GM18520 (cell line): ENCODE data around the gene TRAPPC4.
"Not testable (repeated sequence)": the region's sequence is repeated elsewhere in the genome, so short reads cannot be mapped to it uniquely, and the experiment has no call there.

ENCODE experiments used
- ATAC-seq: cut with Tn5 transposase; IDR thresholded peaks from one replicate; pipeline ENCODE4 v1.9.1; 2021; ENCODE audit not compliant: unreplicated experiment

TRAPPC4 gene

DNA sequence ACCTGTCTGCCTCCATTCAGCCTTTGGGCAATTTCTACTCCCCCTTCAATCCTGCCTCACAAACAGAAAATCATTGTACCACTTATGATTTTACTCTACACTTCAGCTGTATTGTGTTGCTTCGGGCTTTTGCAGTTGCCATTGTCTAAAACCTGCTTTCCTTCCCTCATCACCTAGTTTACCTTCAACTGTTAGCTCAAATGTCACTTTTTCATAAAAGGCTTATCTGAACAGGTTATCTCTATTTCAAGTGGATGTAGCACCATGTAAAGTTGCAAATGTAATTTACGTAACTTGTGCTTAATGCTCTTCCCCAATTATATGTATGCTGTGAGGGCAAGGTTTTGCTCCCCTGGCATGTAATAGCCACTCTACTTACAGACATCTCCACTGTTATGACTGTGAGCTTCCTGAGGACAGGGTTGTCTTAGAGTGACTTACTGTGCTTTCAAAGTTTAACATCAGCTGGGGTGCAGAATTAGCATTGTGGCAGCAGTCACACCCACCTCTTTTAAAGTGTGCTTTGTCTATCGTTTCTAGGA, 5.9 kb upstream of the TRAPPC4 start:
- no peak for ATAC-seq

GRCh38 chr11:119014209-119014924, 4.2 kb upstream of the TRAPPC4 start:
- no peak for ATAC-seq

GRCh38 chr11:119015054-119015611, 3.4 kb upstream of the TRAPPC4 start:
- ATAC-seq, result no peak

- no peak for ATAC-seq
Measured at GRCh38 chr11:119016216-119017009, 2.2 kb upstream of the TRAPPC4 start.

DNA sequence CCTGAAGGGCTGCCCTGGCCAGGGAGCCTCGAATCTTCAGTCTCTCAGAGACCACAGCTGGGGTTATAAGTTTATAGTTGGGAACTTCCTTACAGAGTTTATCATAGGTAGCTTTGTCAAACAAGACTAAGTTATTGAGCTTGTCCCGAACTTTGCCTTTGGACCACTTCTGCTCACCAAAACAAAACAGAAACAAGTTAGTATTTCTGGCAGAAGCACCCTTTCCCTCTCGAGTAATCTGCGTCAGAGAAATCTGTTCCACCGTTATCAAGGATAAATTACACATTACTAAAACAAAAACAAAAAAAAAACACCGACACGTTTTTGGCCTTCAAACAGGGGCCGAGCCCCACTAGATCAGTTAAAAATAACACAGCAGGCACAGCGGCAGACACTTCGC, 1.2 kb upstream of the TRAPPC4 start:
- ATAC-seq, result not testable (repeated sequence)

DNA sequence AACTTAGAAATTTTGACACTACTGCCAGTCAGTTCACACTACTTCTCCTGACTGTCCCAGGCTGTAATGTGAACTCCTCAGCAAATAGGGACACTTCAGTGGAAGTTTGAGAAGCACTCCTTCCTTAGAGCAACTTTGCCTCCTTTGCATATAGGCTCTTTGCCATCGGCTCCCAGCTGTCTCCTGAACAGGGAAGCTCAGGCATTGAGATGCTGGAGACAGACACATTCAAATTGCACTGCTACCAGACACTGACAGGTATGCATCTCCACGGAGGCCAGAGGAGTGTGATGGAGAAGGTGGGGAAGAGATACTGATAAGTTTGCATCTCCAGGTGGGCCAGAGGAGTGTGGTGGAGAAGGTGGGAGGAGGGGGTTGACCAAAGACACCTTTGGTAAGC, 1.4 kb downstream of the TRAPPC4 start:
- no peak for ATAC-seq

DNA sequence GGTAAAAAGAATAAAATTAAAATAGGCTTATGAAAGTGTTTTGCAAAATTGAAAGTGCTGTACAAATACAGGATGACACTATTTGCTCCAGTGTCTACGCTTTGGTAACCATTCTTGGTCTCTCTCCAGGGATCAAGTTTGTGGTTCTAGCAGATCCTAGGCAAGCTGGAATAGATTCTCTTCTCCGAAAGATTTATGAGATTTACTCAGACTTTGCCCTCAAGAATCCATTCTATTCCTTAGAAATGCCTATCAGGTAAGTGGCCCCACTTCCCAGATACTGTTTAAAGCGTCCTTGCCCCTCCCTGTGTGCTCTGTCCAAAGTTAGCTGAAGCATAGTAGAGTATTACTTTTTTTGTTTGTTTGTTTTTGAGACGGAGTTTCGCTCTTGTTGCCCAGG, 3.1 kb downstream of the TRAPPC4 start:
- ATAC-seq, result no peak

DNA sequence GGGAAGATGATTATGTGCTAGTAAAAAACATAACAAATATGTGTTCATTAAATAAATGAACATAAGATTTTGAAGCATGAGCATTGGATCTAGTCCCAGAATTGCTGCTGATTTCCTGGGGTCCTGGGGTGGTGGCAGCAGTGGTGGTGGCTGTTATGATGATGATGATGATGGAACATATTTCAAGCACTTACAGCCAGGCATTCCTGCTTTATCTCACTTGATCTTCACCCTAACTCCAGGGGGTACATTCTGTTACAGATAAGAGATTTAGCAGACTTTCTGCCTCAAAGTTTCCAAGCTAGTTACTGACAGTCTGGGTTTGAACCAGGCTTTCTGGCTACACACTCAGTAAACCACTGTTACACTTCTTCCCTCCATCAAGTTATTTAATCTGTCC, 5.2 kb downstream of the TRAPPC4 start:
- no peak for ATAC-seq

- no peak for ATAC-seq
Measured at GRCh38 chr11:119024430-119025098, 6.0 kb downstream of the TRAPPC4 start.

- ATAC-seq, result no peak
Measured at GRCh38 chr11:119025099-119025473, 6.5 kb downstream of the TRAPPC4 start.

DNA sequence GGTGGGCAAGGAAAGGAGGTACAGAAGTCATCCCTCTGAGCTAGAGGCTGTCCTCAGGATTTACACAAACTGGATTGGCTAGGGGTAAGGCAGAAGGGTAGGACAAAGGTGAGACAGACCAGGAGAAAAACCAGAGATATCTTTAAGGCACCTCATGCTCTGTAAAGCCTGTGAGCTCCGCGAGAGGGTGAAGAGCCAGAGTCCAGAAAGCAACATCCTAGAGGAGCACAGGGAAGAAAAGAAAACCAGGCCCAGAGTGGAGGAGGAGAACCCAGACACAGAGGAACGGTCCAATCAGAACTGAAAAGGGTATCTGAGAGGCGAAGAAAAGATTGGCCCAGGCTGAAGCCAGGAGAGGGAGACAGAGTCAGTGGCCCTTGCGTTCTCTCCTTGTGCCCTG, 7.0 kb downstream of the TRAPPC4 start:
- no peak for ATAC-seq

DNA sequence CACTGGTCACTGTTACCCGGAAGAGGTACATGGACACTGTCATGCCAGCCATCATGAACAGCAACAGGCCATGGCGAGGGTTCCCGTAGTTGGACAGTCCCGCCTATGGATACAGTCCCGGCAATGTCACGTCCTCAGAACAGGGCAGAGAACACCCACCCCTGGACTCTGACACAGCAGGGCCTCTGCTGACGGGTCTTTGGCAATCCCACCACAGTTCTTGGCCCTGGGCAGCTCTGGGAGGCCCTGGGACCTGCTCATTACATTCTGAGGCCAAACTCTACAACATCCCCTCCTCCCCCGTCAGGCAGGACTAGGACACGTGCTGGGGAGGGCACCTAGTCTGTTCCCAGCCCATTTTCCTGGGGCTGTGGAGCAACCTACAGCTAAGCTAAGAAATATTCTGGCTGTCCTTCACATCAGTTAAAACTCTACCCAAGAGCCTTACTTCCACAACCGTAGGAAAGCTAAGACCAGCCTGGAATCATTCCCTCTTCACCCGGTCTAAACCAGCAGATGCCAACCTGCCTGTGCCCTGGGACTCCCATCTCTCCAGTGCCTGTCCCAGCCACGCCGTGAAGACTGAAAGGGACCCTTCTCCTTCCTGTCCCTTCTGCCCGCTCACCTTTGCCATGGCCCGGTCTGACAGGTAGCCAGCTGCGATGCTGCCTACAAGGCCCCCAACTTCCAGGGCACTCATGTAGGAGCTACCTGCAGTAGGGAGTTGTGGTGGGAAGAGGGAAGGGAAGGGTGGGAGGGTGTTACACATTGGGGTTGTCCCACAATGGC, 7.6 kb downstream of the TRAPPC4 start:
- ATAC-seq, result no peak

GRCh38 chr11:119026970-119027369, 8.4 kb downstream of the TRAPPC4 start:
- no peak for ATAC-seq

DNA sequence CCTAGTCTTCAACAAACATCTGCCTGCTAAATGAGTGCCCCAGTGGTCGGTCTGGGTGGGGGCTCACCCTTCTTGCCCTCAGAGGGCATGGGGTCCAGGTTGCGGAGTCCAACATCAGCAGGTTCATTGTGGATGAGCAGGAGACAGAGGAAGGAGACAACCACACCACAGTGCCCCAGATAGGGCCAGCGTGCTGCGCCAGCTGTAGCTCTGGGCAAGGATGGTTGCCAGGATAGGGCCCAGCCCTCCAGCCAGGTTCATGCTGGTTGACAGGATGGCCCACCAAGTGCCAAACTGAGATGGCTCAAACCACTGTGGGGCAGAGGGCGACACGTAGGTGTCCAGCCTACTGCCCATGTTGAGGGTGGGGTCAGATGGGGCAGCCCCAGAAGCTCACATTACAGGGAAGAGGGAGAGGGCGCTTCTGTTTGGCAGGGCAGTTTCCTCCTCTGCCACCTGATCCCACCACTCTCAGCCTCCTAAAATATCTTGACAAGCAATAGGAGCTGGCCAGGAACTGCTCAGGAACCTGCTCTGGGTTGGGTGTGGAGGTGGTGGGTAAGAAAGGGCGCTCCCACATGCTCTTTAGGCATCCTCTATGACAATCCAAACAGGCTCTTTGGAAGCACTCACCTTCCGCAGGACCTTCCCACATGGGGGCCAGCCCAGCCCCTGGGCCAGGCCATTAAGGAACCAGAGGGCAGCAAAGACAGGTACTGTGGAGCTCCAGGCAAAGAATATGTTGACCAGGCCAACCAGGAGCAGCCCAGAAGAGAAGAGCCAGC, 9.2 kb downstream of the TRAPPC4 start:
- no peak for ATAC-seq

DNA sequence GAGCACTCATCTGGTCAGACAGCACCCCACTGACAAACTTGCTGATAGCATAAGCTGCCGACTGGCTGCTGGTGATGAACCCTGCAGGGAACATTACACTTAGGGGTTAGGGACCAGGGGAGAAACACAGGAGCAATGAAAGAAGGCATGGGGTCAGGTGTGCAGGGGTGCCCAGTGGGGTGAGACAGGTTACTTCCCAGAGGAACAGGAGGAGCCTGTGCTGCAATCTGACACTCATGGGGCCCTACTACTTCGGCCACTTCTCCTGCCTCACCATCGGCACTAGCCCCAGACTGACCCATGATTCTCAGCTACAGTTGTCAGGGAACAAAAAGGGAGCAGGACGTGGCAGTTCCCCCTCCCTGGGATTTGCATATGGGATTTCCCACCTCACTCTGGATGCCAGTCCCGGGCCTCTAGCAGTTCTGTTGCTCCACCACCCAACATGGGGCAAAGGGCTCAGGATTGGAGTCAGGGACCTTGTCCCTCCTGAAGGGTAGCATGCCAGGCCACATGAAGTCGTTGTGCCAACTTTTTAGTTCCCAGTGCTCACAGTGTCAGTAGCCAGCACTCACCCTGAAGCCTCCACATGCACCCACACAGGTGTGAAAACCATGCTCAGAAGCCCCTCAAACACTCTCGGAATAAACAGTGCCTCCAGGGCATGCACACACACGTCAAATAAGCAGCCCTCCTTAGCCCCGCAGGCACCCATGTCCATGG, 9.9 kb downstream of the TRAPPC4 start:
- ATAC-seq, result no peak

- ATAC-seq, result no peak
Measured at GRCh38 chr11:119029069-119029339, 10.4 kb downstream of the TRAPPC4 start.

GRCh38 chr11:119029340-119030028, 10.9 kb downstream of the TRAPPC4 start:
- ATAC-seq, result no peak

DNA sequence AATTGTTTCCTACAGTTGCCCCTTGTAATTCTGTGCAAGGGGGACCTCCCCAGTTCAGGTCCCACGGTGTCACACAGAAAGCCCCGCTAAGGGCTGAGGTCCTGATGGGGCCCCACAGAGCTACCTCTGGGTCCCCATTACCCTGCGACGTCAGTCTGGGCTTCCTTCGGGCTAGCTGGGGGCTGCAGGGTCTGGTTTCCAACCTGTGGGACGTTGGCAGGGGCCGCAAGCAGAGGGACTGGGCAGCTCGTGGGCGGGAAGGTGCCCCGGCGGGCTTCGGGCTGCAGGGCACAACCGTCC, 11.4 kb downstream of the TRAPPC4 start:
- ATAC-seq, result no peak
